HCT116 (cell line): ENCODE measurements around the gene PCGF2. TPM values are rescaled to one million over a fixed set of nuclear protein-coding genes. Genes with fewer than 3 reads are reported as not detected.

Experiments
- ATAC-seq: fragments of 200-7000 bp; cut with Tn5 transposase; 2 replicates; pipeline ENCODE4 v1.9.1; 2020; ENCODE audit warnings: mild to moderate bottlenecking, moderate library complexity
- BruUV-seq: library from RNA; stranded (reverse); fragments of 400-500 nt; replicated peaks from 2 replicates; lab custom pipeline; 2021; lab: Mats Ljungman, UMichigan
- CTCF ChIA-PET: fragments of 300-600 bp; sonication (Branson Sonifier 250); formaldehyde crosslinking; loops from one replicate; lab custom pipeline; 2021; ENCODE audit warnings: antibody characterized with exemption; lab: Charles Lee
- POLR2A ChIA-PET: fragments of 300-600, 350-600 bp; sonication (Branson Sonifier 250); formaldehyde crosslinking; loops from one replicate; lab custom pipeline; 2021; ENCODE audit warnings: antibody characterized with exemption; lab: Charles Lee
- RAD21 ChIA-PET, 2 experiments: fragments of 300-600 bp; sonication (Branson Sonifier 250); formaldehyde crosslinking; loops; one replicate each; lab custom pipeline; 2023; ENCODE audit warnings: low total read pairs in 2 of 2; ENCODE audit not compliant: uncharacterized antibody in 2 of 2, unreplicated experiment in 2 of 2, low non-redundant PET in 1 of 2; lab: Charles Lee
- DNase-seq: peaks from one replicate; pipeline ENCODE4 v3.0.0-alpha.2; 2010; ENCODE audit warnings: low read depth, low spot score
- H2AFZ ChIP-seq: fragments of 200-600 bp; shearing (Covaris generic), sonication (generic); 2 replicates; pipeline ENCODE4 v1.6.1; 2017; ENCODE audit warnings: low read depth, mixed run types, mixed read lengths, antibody characterized with exemption, low read length; ENCODE audit not compliant: poor library complexity, severe bottlenecking
- H3K27ac ChIP-seq: 2 replicates; pipeline ENCODE4 v1.5.1; 2012; ENCODE audit warnings: low read depth, low read length
- H3K27me3 ChIP-seq: fragments of 200-600 bp; sonication (generic); 2 replicates; pipeline ENCODE4 v1.6.1; 2016; ENCODE audit warnings: mixed run types, low read length, mixed read lengths; ENCODE audit not compliant: insufficient read depth
- H3K36me3 ChIP-seq, 2 experiments: fragments of 200-500 bp in 1 of 2; fragments of 200-600 bp in 1 of 2; sonication (Bioruptor generic) in 1 of 2; sonication (generic) in 1 of 2; 2 replicates each; pipeline versions ENCODE4 v1.5.1 to v1.6.1; 2014 to 2016; ENCODE audit warnings: low read length in 2 of 2, inconsistent platforms in 1 of 2, mixed read lengths in 1 of 2, mixed run types in 1 of 2; ENCODE audit not compliant: insufficient read depth in 2 of 2, control insufficient read depth in 1 of 2
- H3K4me1 ChIP-seq, 2 experiments: fragments of 200-600 bp in 1 of 2; sonication (generic) in 1 of 2; 2 replicates each; pipeline versions ENCODE4 v1.5.1 to v1.6.1; 2012 to 2017; ENCODE audit warnings: low read length in 2 of 2, inconsistent platforms in 1 of 2, mild to moderate bottlenecking in 1 of 2, mixed read lengths in 1 of 2, mixed run types in 1 of 2, moderate library complexity in 1 of 2; ENCODE audit not compliant: insufficient read depth in 2 of 2, control insufficient read depth in 1 of 2
- H3K4me2 ChIP-seq: fragments of 200-600 bp; sonication (generic); 2 replicates; pipeline ENCODE4 v1.6.1; 2017; ENCODE audit warnings: mixed run types, low read length, mixed read lengths
- H3K4me3 ChIP-seq, 2 experiments: fragments of 200-600 bp in 1 of 2; sonication (generic) in 1 of 2; replicated peaks in 1 of 2; 2 replicates each; pipeline ENCODE4 v1.5.1; 2011 to 2016; ENCODE audit warnings: low read length in 2 of 2, control low read depth in 1 of 2, low read depth in 1 of 2, mild to moderate bottlenecking in 1 of 2, mixed read lengths in 1 of 2, mixed run types in 1 of 2
- H3K79me2 ChIP-seq: fragments of 200-600 bp; sonication (generic); 2 replicates; pipeline ENCODE4 v1.6.1; 2017; ENCODE audit warnings: mild to moderate bottlenecking, mixed run types, low read length, moderate library complexity, mixed read lengths; ENCODE audit not compliant: insufficient read depth
- H3K9ac ChIP-seq: fragments of 200-600 bp; sonication (generic); 2 replicates; pipeline ENCODE4 v1.6.1; 2016; ENCODE audit warnings: low read length, mixed read lengths
- H3K9me2 ChIP-seq: fragments of 200-600 bp; sonication (generic), shearing (Covaris generic); 2 replicates; pipeline ENCODE4 v1.6.1; 2017; ENCODE audit warnings: mixed run types, mild to moderate bottlenecking, moderate library complexity; ENCODE audit not compliant: insufficient read depth
- H3K9me3 ChIP-seq, 2 experiments: fragments of 200-500 bp in 1 of 2; fragments of 200-600 bp in 1 of 2; sonication (Bioruptor generic) in 1 of 2; sonication (generic) in 1 of 2; 2 replicates each; pipeline ENCODE4 v1.6.1; 2014 to 2017; ENCODE audit warnings: low read length in 2 of 2, mixed read lengths in 2 of 2, inconsistent platforms in 1 of 2, low read depth in 1 of 2, mild to moderate bottlenecking in 1 of 2, mixed run types in 1 of 2, moderate library complexity in 1 of 2; ENCODE audit not compliant: control insufficient read depth in 1 of 2, insufficient read depth in 1 of 2
- H4K20me1 ChIP-seq: fragments of 200-600 bp; sonication (generic), shearing (Covaris generic); 2 replicates; pipeline ENCODE4 v1.6.1; 2017; ENCODE audit warnings: mixed run types, mild to moderate bottlenecking, moderate library complexity; ENCODE audit not compliant: insufficient read depth
- CEBPB ChIP-seq: IDR thresholded peaks from 2 replicates; pipeline ENCODE4 v1.6.1; 2012; ENCODE audit warnings: low read depth
- CTCF ChIP-seq, 3 experiments: fragments of 200-600 bp in 1 of 3; sonication (generic) in 1 of 3; IDR thresholded peaks in 2 of 3; conservative IDR thresholded peaks in 1 of 3; 2 replicates each; pipeline ENCODE4 v1.5.1; 2012 to 2017; ENCODE audit warnings: low read depth in 2 of 3, low read length in 2 of 3, antibody characterized with exemption in 1 of 3, borderline replicate concordance in 1 of 3, control low read depth in 1 of 3, mild to moderate bottlenecking in 1 of 3, mixed read lengths in 1 of 3, mixed run types in 1 of 3, moderate library complexity in 1 of 3; ENCODE audit not compliant: insufficient read depth in 1 of 3
- EZH2phosphoT487 ChIP-seq: fragments of 200-600 bp; IDR thresholded peaks from 2 replicates; pipeline ENCODE4 v1.6.1; 2018; ENCODE audit warnings: antibody characterized with exemption, borderline replicate concordance
- TCF7L2 ChIP-seq: IDR thresholded peaks from 2 replicates; pipeline ENCODE4 v1.7.0; 2011; ENCODE audit warnings: borderline replicate concordance, inconsistent platforms; ENCODE audit not compliant: insufficient read depth, insufficient read length; ENCODE audit errors: extremely low read depth
- intact Hi-C: fragments of 100-400 bp; cut with micrococcal nuclease; formaldehyde crosslinking; loops from 2 replicates; pipeline ENCODE4 v1.10.0; 2022
- total RNA-seq: library from RNA; stranded (reverse); gene quantifications from one replicate; pipeline ENCODE4 v1.2.1, GENCODE V29; 2021; ENCODE audit not compliant: unreplicated experiment

PCGF2 gene
- total RNA-seq, 1 experiment from 2014 or later = 64.6 TPM

GRCh38 chr17:38748149-38748891 is at the start of gene PCGF2 (continued):
- TF ChIP-seq CTCF (IDR thresholded peaks at IDR 0.05 in 2 of 3, conservative IDR thresholded peaks at IDR 0.05 in 1 of 3; ENCODE audit: borderline replicate concordance in 1 of 3, insufficient read depth in 1 of 3, low read depth in 2 of 3, low read length in 2 of 3) = no peak

GRCh38 chr17:38797828-38798227 is 49.7 kb upstream of the PCGF2 start:
- intact Hi-C loops = loop anchor here (5.0 kb wide), 1 partner anchor 46 kb away; the partner anchor contains the start of gene PSMB3

More at GRCh38 chr17:38797828-38798227, 49.7 kb upstream of the PCGF2 start:
- peaks cover 11 to 20% of the 10 kb centered on the region in 2 experiments for H3K4me1 ChIP-seq
- no peak overlapping the region for H3K27ac ChIP-seq
- peak overlapping the region; percentile 85 for H3K4me2 ChIP-seq
- no peak for DNase-seq
- RAD21 ChIA-PET = no interaction called here
- peak overlapping the region; percentile 80 for H3K9ac ChIP-seq
- TF ChIP-seq EZH2phosphoT487 = no peak
- no peak for TF ChIP-seq CEBPB
- no peak for TF ChIP-seq TCF7L2
- H3K36me3 ChIP-seq = peaks cover 10 to 18% of the 10 kb centered on the region in 2 experiments; a peak in 3 of 4 replicates
- CTCF ChIA-PET = no interaction called here
- no peak overlapping the region for H2AFZ ChIP-seq
- H3K9me3 ChIP-seq = no peaks in the 10 kb centered on the region
- no peaks in the 10 kb centered on the region for H3K9me2 ChIP-seq
- TSS peak; percentile 53 for BruUV-seq
- POLR2A ChIA-PET = interaction anchor here (1.1 kb wide), 1 partner anchor 56 kb away, joined by 3 read pairs; the partner anchor contains the start of gene RPL23
- peaks cover 55% of the 10 kb centered on the region for H3K79me2 ChIP-seq
- no peak for ATAC-seq
- peak overlapping the region; percentile 83 to 85 for H3K4me3 ChIP-seq
- no peaks in the 10 kb centered on the region for H4K20me1 ChIP-seq
- H3K27me3 ChIP-seq = no peaks in the 10 kb centered on the region
